Measurements from ENCODE around the gene OR7A10. TPM values are rescaled to one million over a fixed set of nuclear protein-coding genes. Genes with fewer than 3 reads are reported as not detected.

OR7A10 gene
- total RNA-seq, 1 donor from 2014 or later, result not detected

DNA sequence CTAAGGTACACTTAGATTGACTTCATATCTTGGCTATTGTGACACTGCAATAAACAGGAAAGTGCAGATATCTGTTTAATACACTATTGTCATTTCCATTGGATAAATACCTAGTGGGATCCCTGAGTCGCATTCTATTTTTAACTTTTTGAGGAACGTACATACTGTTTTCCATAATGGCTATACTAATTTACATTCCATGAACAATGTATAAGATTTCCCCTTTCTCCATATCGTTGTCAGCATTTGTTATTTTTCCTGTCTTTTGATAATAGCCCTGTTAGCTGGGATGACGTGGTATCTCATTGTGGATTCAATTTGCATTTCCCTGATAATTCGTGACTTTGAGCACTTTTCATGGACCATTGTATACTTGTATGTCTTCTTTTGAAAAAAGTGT, 19.8 kb upstream of the OR7A10 start:
- no peaks in the 10 kb centered on the region for H3K36me3 ChIP-seq (ENCODE audit: control insufficient read depth, insufficient read depth, low read length)
- no peak overlapping the region for H3K4me3 ChIP-seq (ENCODE audit: low read depth, low read length)
- H3K27me3 ChIP-seq (ENCODE audit: control insufficient read depth, insufficient read depth, low read length), result no peaks in the 10 kb centered on the region
- no peak for DNase-seq (ENCODE audit: low read depth)
- TF ChIP-seq CTCF (IDR thresholded peaks at IDR 0.05; ENCODE audit: insufficient read depth, low read length, poor library complexity, severe bottlenecking), result no peak

DNA sequence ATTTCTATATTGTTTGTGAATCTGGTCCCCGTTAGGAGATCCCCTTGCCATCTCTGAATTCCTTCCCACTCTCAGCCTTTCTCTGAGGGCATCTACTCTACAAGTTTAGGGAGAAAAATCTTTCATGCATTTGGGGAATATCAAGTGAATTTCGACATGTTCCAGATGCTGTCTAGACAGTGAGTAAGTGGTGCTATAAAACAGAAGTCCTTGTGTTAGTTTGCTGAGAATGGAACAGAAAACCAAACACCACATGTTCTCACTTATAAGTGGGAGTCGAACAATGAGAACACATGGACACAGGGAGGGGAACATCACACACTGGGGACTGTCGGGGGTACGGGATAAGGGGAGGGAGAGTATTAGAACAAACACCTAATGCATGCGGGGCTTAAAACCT, 5.1 kb downstream of the OR7A10 start:
- H3K4me3 ChIP-seq (ENCODE audit: low read depth, low read length), result no peak overlapping the region
- no peak for TF ChIP-seq CTCF (IDR thresholded peaks at IDR 0.05; ENCODE audit: insufficient read depth, low read length, poor library complexity, severe bottlenecking)
- no peak for DNase-seq (ENCODE audit: low read depth)
- no peaks in the 10 kb centered on the region for H3K36me3 ChIP-seq (ENCODE audit: control insufficient read depth, insufficient read depth, low read length)
- no peaks in the 10 kb centered on the region for H3K27me3 ChIP-seq (ENCODE audit: control insufficient read depth, insufficient read depth, low read length)

- no peak for DNase-seq (ENCODE audit: low read depth)
- H3K36me3 ChIP-seq (ENCODE audit: control insufficient read depth, insufficient read depth, low read length), result no peaks in the 10 kb centered on the region
- no peak for TF ChIP-seq CTCF (IDR thresholded peaks at IDR 0.05; ENCODE audit: insufficient read depth, low read length, poor library complexity, severe bottlenecking)
- H3K27me3 ChIP-seq (ENCODE audit: control insufficient read depth, insufficient read depth, low read length), result no peaks in the 10 kb centered on the region
- H3K4me3 ChIP-seq (ENCODE audit: low read depth, low read length), result no peak overlapping the region
These were observed 5.6 kb downstream of the OR7A10 start for GRCh38 chr19:14843169-14843568.

GRCh38 chr19:14840206-14840605, 8.5 kb downstream of the OR7A10 start:
- Histone ChIP-seq H3K4me3 (ENCODE audit: low read depth, low read length) (no peak overlapping the region), H3K36me3 (ENCODE audit: control insufficient read depth, insufficient read depth, low read length) (no peaks in the 10 kb centered on the region), H3K27me3 (ENCODE audit: control insufficient read depth, insufficient read depth, low read length) (no peaks in the 10 kb centered on the region)
- no peak for DNase-seq (ENCODE audit: low read depth)
- no peak for TF ChIP-seq CTCF (IDR thresholded peaks at IDR 0.05; ENCODE audit: insufficient read depth, low read length, poor library complexity, severe bottlenecking)

GRCh38 chr19:14837391-14837790, 11.3 kb downstream of the OR7A10 start:
- Histone ChIP-seq H3K27me3 (ENCODE audit: control insufficient read depth, insufficient read depth, low read length) (no peaks in the 10 kb centered on the region), H3K4me3 (ENCODE audit: low read depth, low read length) (no peak overlapping the region), H3K36me3 (ENCODE audit: control insufficient read depth, insufficient read depth, low read length) (no peaks in the 10 kb centered on the region)
- TF ChIP-seq CTCF (IDR thresholded peaks at IDR 0.05; ENCODE audit: insufficient read depth, low read length, poor library complexity, severe bottlenecking), result no peak
- no peak for DNase-seq (ENCODE audit: low read depth)

DNA sequence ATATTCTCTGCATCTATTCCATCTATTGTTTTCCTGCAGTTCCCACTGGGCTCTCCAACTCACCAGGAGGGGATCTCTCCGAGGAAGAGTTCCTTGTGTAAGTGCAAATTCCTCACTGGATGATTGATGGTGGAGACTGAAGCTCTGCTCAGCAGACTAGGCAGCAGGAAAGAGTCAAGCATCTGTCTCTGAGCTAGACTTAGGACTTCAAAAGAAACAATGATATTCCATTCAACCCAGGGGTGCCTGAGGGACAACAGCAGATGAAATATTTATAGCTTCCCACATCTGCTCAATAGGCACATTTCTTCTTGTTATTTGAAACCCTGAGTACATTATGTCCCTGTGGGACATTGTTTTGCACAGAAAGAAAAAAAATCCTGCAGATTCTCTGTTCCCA, 13.7 kb downstream of the OR7A10 start, which contains the start of the genes OR7A5 and OR7C1:
Gene OR7A5, minus strand, starts transcription at position 175 of the 400 bp plus-strand sequence. CDS start 6,944 bp downstream, outside the sequence.
Gene OR7C1, minus strand, starts transcription at position 175 of the 400 bp plus-strand sequence. CDS start 35,049 bp downstream, outside the sequence.
- no peaks in the 10 kb centered on the region for H3K36me3 ChIP-seq (ENCODE audit: control insufficient read depth, insufficient read depth, low read length)
- no peak within 1 kb of the TSS for H3K4me3 ChIP-seq (ENCODE audit: low read depth, low read length)
- H3K27me3 ChIP-seq (ENCODE audit: control insufficient read depth, insufficient read depth, low read length), result no peaks in the 10 kb centered on the region
- no peak for DNase-seq (ENCODE audit: low read depth)
- no peak for TF ChIP-seq CTCF (IDR thresholded peaks at IDR 0.05; ENCODE audit: insufficient read depth, low read length, poor library complexity, severe bottlenecking)
